ENCODE results near the gene H6PD.

DNA sequence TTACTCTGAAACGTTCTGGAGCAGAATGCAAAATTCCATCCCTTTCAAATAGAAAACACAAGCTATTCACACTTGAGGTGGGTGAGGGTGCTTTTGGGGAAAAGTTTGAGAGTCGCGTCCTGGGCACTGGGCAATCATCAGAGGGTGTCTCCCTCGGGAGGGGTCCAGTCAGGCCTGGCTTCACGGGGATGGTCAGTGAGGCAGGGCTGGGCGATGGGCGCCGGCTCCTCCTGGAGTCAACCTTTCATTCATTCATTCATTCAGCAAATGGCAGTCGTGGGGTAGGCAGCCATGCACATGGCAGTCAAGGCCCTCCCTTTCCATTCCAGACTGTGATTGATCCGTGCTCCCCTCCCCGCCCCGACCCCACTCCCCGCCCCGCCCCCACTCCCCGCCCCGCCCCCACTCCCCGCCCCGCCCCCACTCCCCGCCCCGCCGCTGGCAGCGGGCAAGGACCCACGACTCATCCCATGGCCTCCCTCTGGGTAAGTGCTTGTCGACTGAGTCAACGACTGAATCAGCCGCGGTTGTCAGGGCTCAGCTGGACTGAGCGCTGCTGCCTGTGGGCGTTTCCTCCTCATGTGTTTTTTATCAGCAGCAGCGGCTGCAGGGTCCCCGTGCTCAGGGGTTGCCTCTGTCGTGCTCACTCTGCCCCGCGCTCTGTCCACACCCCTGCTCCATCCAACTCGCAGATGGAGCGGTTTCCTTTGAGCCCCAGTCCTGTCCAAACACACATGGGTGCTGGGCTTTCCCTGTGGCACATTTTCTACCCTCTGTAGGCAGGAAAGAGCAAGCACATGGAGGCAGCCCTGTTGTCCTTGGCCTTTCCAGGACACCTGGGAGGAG lies 45.7 kb downstream of the H6PD start:
- TF ChIP-seq NFIC (IDR thresholded peaks at IDR 0.05): no peak
- TF ChIP-seq REST (IDR thresholded peaks at IDR 0.05; ENCODE audit: low read depth): no peak
- no peak for TF ChIP-seq EGR1 (IDR thresholded peaks at IDR 0.05)
- TF ChIP-seq EP300 (IDR thresholded peaks at IDR 0.05; ENCODE audit: borderline replicate concordance): no peak
- no peak for TF ChIP-seq RAD21 (IDR thresholded peaks at IDR 0.05; ENCODE audit: low read depth)

Data from Ishikawa (cell line).